Activated CD8-positive, alpha-beta memory T cell treated with anti-CD3 and anti-CD28 coated beads, Interleukin-2, amount 50 U/mL, for 1 hour (primary cell): ENCODE results near the gene GLYATL1B.
"Not testable (repeated sequence)": the region's sequence is repeated elsewhere in the genome, so short reads cannot be mapped to it uniquely, and the experiment has no call there.

ENCODE experiments used
- DNase-seq: peaks from one replicate; pipeline ENCODE4 v3.0.0-alpha.2; 2020; ENCODE audit errors: extremely low read depth

GLYATL1B gene, protein sequence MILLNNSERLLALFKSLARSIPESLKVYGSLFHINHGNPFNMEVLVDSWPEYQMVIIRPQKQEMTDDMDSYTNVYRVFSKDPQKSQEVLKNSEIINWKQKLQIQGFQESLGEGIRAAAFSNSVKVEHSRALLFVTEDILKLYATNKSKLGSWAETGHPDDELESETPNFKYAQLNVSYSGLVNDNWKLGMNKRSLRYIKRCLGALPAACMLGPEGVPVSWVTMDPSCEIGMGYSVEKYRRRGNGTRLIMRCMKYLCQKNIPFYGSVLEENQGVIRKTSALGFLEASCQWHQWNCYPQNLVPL

DNA sequence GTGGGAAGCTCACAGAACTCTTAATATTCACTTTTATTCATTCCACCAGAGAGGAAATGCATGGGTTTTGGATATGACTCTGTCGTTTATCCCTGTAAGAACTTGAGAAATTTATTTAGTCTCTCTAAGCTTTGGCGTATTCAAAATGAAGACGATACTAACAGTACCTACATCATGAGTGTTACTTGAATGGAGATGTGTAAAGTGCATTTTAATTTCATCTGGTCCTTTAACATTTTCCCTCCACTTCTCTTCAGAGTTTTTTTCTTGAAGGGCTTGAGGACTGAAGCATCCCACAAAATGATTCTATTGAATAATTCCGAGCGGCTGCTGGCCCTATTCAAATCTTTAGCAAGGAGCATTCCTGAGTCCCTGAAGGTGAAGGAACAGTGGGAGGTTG, at the start of gene GLYATL1B:
Gene GLYATL1B, plus strand, starts transcription at position 301 of the 400 bp plus-strand sequence. Its CDS starts 0 bp downstream, at position 301.
- DNase-seq, result not testable (repeated sequence)

DNA sequence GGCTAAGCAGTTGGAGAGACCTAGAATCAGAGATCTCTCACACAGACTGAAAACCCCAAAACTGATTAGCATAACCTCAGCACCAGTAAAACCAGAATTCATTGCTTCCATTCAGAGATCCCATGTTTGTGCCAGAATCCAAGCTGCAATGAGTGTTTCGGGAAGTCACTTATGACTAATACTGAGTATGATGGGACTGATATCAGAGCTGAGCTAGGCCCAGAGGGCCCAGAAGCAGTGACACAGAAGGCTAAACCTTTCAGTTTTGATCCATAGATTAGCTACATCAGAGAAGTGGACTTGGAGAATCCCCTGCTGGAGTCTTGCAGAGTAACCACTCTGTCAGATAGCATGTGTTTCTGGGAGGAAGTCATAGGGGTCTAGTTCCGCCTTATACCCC, 49.6 kb upstream of the GLYATL1B start:
- DNase-seq, result not testable (repeated sequence)

DNA sequence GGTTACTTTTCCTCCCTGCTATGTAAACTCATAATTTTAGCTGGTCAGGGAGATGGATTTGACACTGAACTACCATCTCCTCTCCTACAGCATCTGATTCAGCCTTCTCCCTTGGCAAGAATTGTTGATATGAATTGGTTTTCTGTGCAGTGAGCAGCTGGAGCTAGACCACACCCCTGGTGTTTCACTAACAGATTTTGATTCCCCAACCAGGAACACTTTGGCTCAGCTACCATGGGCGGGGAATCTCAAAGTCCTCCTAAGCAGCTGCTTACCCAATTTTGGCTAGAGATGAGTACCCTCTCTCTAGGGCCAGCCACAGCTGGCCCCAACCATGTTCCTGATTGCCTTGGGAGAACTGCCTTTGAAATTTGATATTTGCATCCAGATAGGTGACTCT, 48.7 kb upstream of the GLYATL1B start:
- not testable (repeated sequence) for DNase-seq

DNA sequence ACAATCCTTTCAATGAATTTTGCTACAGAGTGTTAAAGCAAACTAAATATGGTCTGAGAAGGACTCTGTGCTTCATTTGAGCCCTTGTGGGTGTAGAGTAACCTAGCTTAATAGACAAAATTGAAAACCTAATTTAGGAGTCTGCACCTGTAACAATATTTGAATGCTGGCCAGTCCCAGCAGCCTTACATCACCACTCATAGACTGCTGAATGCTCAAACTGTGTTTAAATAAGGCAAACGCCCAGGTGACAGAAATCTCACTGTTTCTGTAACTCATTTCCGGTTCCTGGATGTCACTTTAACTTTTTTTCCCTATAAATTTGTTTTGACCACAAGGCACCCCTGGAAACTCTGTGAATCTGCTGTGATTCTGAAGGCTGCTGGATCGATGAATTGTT, 45.5 kb upstream of the GLYATL1B start:
- DNase-seq, result no peak

DNA sequence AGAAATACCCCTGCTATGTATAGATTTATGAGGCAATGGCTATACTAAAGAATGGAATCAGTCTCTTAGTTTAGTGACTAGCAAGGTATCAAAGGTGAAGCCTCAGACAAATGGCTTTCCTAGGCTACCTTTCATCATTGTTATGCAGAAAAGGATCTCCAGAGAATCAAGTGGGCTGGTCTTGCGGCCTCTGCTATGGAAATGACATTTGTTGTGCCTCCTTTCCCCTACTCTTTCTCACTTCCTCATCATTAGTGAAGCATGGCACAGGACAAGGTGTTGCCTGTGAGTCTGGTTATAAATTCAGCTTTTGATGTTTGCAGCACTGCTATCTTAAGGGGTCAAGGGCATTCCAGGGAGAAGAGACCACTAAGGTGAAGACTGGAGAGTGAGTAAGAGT, 34.7 kb upstream of the GLYATL1B start:
- DNase-seq, result not testable (repeated sequence)

DNA sequence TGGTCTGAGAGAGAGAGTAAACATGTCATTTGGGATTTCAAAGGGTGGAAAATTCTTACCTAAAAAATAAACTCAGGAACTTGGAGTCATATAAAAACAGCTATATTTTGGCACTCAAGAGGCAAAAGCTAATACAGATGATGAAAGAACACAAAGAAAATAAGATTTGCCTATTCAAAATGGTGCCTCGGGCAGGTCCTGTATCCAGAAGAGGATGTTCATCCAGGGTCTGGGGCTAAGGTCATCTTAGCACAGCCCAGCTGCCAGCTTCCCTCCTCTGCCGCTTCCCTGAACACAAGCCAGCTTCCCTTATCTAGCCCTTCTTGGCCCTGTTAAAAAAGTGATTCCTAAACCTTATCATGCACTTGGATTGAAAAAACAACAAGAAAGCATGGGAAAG, 33.8 kb upstream of the GLYATL1B start:
- DNase-seq, result not testable (repeated sequence)

DNA sequence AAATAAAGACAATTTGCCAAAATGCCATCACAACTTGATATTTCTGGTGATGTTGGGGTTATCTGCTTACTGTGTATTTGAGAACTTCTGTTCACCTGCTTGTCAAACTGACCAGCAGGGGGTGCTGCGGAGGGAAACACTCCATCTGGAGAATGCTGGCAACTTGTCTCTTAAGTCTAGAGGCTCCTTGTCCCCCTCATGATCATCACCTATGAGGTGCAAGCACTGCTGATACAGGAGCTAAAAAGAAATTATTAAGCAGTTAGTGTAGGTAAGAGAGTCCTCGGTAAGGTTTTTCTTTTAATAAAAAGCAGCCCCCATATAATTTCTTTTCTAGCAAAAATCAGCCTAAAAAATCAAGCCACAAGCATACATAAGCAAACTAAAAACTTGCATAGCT, 32.7 kb upstream of the GLYATL1B start:
- DNase-seq, result peak; percentile 17

DNA sequence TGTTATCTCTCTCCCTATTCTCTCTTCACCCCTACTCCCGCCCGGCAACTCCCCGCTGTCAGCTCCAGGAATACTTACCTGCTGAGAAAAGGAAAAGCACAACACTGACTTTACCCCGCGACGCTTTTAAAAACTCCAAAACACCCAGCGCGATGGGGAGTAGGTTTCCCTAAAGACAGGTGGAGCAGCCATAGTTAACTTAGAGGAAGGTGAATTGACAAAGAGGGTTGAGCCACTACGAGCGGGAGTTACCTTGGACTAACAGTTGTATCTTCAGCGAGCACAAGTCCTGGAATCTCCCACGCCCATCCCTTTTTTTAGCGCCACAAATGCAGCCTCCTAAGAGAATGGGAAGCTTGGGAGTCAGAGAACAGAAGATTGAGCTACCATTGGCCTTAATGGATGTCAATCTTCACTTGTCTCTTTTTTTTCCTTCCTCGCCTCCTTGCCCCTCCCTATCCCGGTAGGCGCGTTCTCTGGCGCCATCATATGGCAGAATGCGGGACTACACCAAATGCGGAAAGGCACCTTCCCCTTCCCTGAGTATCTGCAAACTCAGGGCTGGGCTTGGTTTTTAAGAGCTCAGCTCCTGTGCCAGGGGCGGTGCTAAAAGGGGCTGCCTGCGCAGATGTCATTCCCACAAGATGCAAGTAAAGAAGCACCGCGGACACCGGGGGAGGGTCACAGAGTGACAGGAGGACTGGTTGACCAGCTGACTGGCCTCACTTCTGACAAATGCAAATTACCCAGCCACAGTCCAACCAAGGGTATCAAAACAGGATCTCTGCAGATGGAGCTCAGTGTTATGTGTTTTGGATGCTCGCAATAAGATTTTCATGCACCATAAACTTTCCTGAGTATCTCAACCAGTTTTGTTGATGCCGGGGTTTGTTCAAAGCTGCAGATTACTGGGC, 27.7 kb upstream of the GLYATL1B start:
- DNase-seq, result peak; percentile 12

DNA sequence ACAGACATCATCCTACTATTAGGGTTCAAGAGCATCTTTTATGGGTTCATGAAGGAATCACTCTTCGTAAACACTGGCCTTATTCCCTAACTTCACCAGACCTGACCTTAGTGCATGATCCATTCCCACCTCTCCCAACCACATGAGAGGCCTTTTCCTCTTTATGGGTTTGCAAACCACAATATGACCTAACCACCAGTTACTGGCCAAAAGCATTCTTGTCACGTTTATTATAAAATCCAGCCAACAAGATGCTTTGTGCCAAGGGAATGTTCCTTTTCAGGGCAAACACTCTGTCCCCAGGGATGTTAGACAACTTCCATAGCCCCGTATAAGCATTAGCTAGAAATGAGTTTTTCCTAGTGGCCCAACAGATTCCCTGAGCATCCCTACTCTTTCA, 26.0 kb upstream of the GLYATL1B start:
- not testable (repeated sequence) for DNase-seq

DNA sequence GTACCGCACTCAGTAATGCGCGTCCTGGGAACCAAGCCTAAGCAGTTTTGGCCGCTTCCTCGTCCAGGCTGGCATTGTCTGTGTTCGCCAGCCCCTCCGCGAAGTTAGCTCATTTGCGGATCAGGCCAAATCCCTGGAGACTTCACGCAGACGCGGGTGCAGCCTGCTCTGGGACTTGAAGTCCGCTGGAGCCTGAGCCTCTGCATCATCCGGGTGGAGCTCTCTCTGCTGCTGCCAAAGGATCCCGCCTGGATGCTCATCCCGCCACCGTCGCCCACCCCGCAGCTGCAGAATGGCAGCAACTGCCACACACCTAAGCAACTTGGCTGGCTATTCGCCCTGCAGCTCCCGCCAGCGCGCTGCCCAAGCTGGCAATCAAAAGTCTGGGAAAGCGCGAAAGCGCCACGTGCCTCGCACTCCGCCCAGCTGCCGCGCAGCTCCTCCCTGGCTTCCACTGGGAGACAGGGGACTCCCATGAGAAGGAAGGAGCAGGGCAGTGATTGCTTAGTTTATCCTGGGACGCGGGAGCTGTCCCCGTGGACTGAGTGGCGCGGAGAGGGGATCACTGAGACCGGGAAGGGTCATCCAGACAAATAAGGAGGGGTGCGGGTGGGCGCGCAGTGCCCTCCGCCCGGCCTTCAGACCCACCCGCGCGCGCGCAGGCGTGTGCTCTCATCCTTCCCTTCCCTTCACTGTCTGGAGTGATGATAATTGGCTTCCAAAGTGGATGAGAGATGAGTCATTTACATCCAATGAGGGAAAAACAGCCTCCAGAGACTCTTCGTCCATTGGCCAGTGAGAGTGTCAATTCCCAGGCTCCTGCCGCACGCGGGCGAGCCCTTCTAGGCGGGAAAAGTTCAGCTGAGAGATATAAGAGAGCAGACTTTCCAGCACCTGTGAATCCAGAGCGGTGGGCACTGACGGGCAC, 23.2 kb upstream of the GLYATL1B start:
- no peak for DNase-seq

DNA sequence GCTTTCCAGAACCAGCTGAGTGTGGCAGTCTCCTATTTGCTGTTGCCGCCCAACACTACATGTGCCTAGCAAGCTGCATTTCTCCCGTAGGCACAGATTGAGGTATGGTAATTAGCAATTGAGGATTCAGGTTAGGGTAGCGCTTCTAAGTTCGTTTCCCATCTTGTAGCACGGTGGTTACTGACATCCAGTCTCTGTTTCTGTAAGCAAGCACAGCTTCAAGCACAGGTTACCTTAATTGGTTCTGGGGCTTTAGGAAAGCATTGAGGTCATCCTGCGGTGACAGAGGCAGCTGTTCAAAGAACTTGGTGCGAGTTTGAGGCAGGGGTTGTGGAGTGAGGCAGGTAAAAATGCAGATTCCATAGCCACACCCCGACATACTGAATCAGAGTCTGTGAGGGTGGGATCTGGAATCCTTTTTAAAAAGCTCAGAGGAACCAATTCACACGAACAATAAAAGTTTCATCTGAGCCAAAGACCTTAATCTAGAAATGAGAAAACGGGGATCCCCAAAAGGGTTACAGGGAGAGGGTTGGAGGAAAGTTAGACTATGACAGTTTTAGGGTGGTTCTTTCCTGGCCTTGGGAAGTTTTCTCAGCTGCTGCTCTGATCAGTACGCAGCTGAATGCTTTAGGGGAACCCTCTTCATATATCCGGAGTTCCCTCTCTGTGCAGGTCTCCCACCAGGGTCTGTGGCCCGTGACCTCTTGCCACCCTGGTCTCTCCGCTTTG, 21.9 kb upstream of the GLYATL1B start:
- not testable (repeated sequence) for DNase-seq

DNA sequence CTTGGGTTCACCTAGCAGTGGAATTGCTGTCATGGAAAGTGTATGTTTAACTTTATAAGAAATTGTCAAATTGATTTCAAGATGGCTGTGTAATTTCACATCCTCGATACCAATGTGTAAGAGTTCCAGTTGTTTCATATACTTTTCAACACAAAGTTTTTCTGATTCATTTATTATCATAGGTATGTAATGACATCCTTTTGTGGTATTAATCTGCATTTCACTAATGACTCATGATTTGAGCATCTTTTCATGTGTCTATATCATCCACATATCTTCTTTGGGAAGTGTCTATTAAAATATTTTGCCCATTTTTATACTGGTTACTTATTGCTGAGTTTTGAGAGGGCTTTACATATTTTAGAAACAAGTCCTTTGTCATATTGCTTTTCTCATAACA, 17.0 kb upstream of the GLYATL1B start:
- no peak for DNase-seq

DNA sequence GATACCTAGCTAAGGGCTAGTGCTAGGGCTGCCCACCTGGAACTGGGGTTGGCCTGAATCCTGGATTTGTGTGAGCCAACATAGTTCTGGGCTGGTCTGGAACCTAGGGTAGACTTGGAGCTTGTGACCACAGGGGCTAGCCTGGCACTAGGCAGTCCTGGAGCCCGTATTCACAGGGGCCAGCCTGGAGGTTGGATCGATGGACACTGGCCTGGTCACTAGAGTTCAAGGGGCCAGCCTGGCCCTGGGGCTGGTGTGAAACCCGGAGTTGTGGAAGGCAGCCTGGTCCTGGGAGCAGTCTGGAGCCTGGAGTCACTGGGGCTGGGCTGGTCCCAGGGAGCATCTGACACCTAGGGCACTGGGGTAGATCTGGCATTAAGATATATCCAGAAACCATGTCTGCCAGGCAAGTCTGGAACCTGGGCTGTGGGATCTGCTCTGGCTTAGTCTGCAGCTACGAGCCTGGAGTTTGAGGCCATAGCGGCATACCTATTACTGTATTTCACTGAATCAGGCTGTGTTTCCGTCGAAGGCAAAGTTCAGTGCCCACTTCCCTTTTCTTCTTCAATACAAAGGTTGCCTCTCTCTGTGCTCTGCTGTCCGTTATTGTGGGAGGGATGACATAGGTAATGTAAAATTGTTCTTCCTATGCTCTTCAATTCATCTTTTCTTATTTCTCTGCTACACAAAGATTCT, 9.1 kb upstream of the GLYATL1B start:
- DNase-seq, result no peak

DNA sequence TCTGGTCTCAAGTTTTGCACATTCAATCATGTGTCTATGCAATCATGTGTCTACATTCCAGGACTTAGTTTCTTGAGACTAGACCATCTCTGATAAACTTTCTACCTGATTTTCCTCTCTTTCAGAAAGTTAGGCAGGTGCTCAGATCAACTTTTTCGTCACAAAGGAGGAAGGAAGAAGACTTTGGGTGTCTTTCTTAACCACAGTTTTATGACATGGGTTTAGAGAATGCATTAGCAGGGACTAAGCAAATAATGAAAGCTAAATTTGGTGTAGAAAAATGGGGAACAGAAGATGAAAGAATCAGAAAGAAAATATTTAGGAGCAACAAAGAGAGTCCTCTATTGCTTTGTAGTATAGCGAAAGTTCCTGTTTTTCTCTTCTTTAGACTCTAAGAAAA, 7.7 kb upstream of the GLYATL1B start:
- no peak for DNase-seq

DNA sequence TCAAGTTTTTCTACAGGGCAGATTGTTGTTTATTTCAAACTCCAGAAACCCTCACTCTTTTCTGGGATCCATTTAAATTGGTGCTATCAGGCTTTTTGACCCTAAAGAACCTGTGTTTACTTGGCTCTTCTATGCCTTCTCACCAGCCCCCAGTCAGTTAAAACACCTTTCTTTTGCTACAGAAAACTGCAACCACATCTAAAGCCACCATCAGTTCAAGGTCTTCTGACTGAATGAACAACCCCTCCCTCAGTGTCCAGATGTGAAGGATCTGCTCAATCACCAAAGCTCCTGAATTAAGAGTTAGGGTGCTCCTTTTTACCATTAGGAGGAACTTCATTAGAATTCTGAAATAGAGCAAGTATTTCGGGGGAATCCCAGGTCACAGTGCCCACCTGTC, 7.0 kb upstream of the GLYATL1B start:
- DNase-seq, result no peak

DNA sequence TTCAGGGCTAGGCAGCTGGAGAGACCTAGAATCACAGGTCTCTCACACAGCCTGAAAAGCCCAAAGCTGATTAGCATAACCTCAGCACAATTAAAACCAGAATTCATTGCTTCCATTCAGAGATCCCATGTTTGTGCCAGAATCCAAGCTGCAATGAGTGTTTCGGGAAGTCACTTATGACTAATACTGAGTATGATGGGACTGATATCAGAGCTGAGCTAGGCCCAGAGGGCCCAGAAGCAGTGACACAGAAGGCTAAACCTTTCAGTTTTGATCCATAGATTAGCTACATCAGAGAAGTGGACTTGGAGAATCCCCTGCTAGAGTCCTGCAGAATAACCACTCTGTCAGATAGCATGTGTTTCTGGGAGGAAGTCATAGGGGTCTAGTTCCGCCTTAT, 5.7 kb upstream of the GLYATL1B start:
- not testable (repeated sequence) for DNase-seq

DNA sequence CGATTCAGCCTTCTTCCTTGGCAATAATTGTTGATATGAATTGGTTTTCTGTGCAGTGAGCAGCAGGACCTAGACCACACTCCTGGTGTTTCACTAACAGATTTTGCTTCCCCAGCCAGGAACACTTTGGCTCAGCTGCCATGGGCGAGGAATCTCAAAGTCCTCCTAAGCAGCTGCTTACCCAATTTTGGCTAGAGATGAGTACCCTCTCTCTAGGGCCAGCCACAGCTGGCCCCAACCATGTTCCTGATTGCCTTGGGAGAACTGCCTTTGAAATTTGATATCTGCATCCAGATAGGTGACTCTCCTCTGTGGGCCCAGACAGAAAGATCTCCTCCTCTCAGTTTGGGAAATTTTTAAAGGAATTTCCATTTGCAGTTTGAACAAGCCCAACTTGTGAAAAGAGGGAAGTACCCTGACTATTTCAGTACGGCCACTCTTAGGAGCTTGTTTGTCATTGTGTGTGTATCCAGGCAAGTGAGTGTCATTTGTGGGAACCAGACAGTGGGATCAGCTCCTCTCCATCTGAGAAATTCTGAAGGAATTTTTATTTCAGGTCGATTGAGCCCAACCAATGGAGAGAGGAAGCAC, 4.6 kb upstream of the GLYATL1B start:
- DNase-seq, result not testable (repeated sequence)

DNA sequence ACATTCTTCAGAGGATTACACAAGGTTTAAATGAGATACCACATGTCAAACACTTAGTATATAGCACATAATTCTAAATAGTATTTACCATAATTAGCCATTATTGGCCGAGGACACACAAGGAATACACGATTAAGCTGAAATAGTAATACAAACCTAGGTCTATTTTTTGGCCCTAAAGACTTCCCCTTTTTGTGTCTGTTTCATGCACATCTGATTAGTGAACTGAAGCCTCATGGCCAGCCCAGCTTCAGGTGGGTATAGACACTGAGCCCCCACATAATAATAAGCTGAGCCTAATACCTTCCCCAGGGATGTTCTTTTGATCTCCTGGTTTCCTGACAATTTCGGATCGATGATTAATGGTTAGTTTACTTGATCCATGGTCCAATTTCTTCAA, 2.1 kb downstream of the GLYATL1B start:
- DNase-seq, result no peak

DNA sequence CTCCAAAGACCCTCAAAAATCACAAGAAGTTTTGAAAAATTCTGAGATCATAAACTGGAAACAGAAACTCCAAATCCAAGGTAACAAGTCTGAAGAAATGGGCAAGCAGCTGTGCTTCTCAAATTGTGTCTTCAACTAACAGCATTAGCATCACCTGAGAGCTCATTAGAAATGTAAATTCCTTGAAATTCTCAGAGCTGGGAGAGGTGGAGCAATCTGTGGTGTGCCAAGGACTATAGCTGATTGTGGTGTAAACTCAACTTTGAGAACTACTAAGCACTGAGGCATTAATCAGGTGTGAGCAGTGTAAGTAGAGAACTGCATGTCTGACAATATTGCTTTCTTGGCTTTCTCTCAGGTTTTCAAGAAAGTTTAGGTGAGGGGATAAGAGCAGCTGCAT, 7.5 kb downstream of the GLYATL1B start:
- not testable (repeated sequence) for DNase-seq

DNA sequence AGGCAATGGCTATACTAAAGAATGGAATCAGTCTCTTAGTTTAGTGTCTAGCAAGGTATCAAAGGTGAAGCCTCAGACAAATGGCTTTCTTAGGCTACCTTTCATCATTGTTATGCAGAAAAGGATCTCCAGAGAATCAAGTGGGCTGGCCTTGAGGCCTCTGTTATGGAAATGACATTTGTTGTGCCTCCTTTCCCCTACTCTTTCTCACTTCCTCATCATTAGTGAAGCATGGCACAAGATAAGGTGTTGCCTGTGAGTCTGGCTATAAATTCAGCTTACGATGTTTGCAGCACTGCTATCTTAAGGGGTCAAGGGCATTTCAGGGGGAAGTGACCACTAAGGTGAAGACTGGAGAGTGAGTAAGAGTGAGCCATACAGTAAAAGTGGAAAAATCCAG, 9.1 kb downstream of the GLYATL1B start:
- not testable (repeated sequence) for DNase-seq
